SKM-1 treated with dmso at 0.1 percent for 144 hours (cell line): ENCODE measurements around the gene NPR3.
"Not testable (repeated sequence)": the region's sequence is repeated elsewhere in the genome, so short reads cannot be mapped to it uniquely, and the experiment has no call there.

Experiments
- DNase-seq: peaks from one replicate; lab custom pipeline; 2025; ENCODE audit not compliant: unreplicated experiment; lab: John Stamatoyannopoulos, UW

Gene NPR3

GRCh38 chr5:32760091-32760509 lies 49.0 kb downstream of the NPR3 start:
- DNase-seq, result no peak

- DNase-seq, result no peak
Observed at GRCh38 chr5:32765266-32765665, 54.1 kb downstream of the NPR3 start.

- DNase-seq, result no peak
Observed at GRCh38 chr5:32767948-32768467, 56.9 kb downstream of the NPR3 start.

GRCh38 chr5:32769711-32770110 lies 58.6 kb downstream of the NPR3 start:
- DNase-seq, result no peak

GRCh38 chr5:32770444-32770843 lies 59.3 kb downstream of the NPR3 start:
- no peak for DNase-seq

- DNase-seq, result no peak
Observed at GRCh38 chr5:32771037-32771436, 59.9 kb downstream of the NPR3 start.

GRCh38 chr5:32773944-32774343 lies 62.8 kb downstream of the NPR3 start:
- no peak for DNase-seq

- DNase-seq, result no peak
Observed at GRCh38 chr5:32776200-32776599, 65.1 kb downstream of the NPR3 start.

- no peak for DNase-seq
Observed at GRCh38 chr5:32777222-32777621, 66.1 kb downstream of the NPR3 start.

- no peak for DNase-seq
Observed at GRCh38 chr5:32777733-32778132, 66.6 kb downstream of the NPR3 start.

- no peak for DNase-seq
Observed at GRCh38 chr5:32778403-32778802, 67.3 kb downstream of the NPR3 start.

GRCh38 chr5:32779754-32780415 lies 68.8 kb downstream of the NPR3 start:
- DNase-seq, result no peak

GRCh38 chr5:32780508-32780919 lies 69.4 kb downstream of the NPR3 start:
- no peak for DNase-seq

GRCh38 chr5:32783661-32784060 lies 72.5 kb downstream of the NPR3 start:
- no peak for DNase-seq

GRCh38 chr5:32785611-32786254 lies 74.6 kb downstream of the NPR3 start:
- DNase-seq, result no peak

GRCh38 chr5:32786311-32786710 lies 75.2 kb downstream of the NPR3 start:
- DNase-seq, result no peak

- DNase-seq, result no peak
Observed at GRCh38 chr5:32790411-32790951, 79.4 kb downstream of the NPR3 start.

GRCh38 chr5:32791536-32792243 lies 80.6 kb downstream of the NPR3 start:
- no peak for DNase-seq

GRCh38 chr5:32794086-32794485 lies 83.0 kb downstream of the NPR3 start:
- DNase-seq, result no peak

GRCh38 chr5:32802764-32803163 lies 91.6 kb downstream of the NPR3 start:
- no peak for DNase-seq

- no peak for DNase-seq
Observed at GRCh38 chr5:32803656-32804055, 92.5 kb downstream of the NPR3 start.

- not testable (repeated sequence) for DNase-seq
Observed at GRCh38 chr5:32805462-32805861, 94.3 kb downstream of the NPR3 start.
